Trophoblast cell (in vitro differentiated cells and primary cell): ENCODE data around the gene ZNF217.
A peak's percentile ranks its signal among the peaks of the same experiment; 100 is the strongest.
"Not testable (repeated sequence)": the region's sequence is repeated elsewhere in the genome, so short reads cannot be mapped to it uniquely, and the experiment has no call there.

ENCODE experiments used
- DNase-seq, 2 donors: peaks; one replicate each; pipeline ENCODE4 v3.0.0-alpha.2; 2016
- H2AFZ ChIP-seq: 2 replicates; pipeline ENCODE4 v1.6.1; 2013; ENCODE audit warnings: low read length, moderate library complexity, mild to moderate bottlenecking; ENCODE audit not compliant: insufficient read depth, poor library complexity
- H2AK5ac ChIP-seq: 2 replicates; pipeline ENCODE4 v1.6.1; 2013; ENCODE audit warnings: mild to moderate bottlenecking, low read length
- H2BK120ac ChIP-seq: 2 replicates; pipeline ENCODE4 v1.6.1; 2013; ENCODE audit warnings: low read length, mild to moderate bottlenecking, moderate library complexity; ENCODE audit not compliant: insufficient read depth, poor library complexity
- H2BK12ac ChIP-seq: 2 replicates; pipeline ENCODE4 v1.6.1; 2013; ENCODE audit warnings: mild to moderate bottlenecking, low read length, moderate library complexity
- H2BK5ac ChIP-seq: 2 replicates; pipeline ENCODE4 v1.6.1; 2013; ENCODE audit warnings: low read length, low read depth, moderate library complexity, mild to moderate bottlenecking; ENCODE audit not compliant: poor library complexity
- H3K14ac ChIP-seq: 2 replicates; pipeline ENCODE4 v1.6.1; 2013; ENCODE audit warnings: mild to moderate bottlenecking, low read length
- H3K18ac ChIP-seq: 2 replicates; pipeline ENCODE4 v1.6.1; 2013; ENCODE audit warnings: mild to moderate bottlenecking, low read length
- H3K23ac ChIP-seq: 2 replicates; pipeline ENCODE4 v1.6.1; 2013; ENCODE audit warnings: low read length
- H3K27ac ChIP-seq: 2 replicates; pipeline ENCODE4 v1.5.1; 2013; ENCODE audit warnings: low read depth, mild to moderate bottlenecking, inconsistent platforms, low read length, moderate library complexity
- H3K27me3 ChIP-seq: 2 replicates; pipeline ENCODE4 v1.6.1; 2013; ENCODE audit warnings: inconsistent platforms, mild to moderate bottlenecking, low read length, moderate library complexity; ENCODE audit not compliant: insufficient read depth
- H3K36me3 ChIP-seq, 2 experiments: 1 replicate in 1 of 2; 2 replicates in 1 of 2; pipeline ENCODE4 v1.6.1; 2013; ENCODE audit warnings: low read length in 2 of 2, mild to moderate bottlenecking in 2 of 2, moderate library complexity in 1 of 2; ENCODE audit not compliant: insufficient read depth in 2 of 2, control insufficient read depth in 1 of 2
- H3K4ac ChIP-seq: 2 replicates; pipeline ENCODE4 v1.6.1; 2013; ENCODE audit warnings: low read depth, mild to moderate bottlenecking, low read length, moderate library complexity
- H3K4me1 ChIP-seq, 2 experiments: 1 replicate in 1 of 2; 2 replicates in 1 of 2; pipeline ENCODE4 v1.6.1; 2013; ENCODE audit warnings: low read length in 2 of 2, mild to moderate bottlenecking in 2 of 2, moderate library complexity in 1 of 2; ENCODE audit not compliant: insufficient read depth in 2 of 2, control insufficient read depth in 1 of 2
- H3K4me2 ChIP-seq: 2 replicates; pipeline ENCODE4 v1.6.1; 2013; ENCODE audit warnings: inconsistent platforms, mild to moderate bottlenecking, low read length, moderate library complexity
- H3K4me3 ChIP-seq: 2 replicates; pipeline ENCODE4 v1.5.1; 2013; ENCODE audit warnings: mild to moderate bottlenecking, low read depth, low read length, inconsistent platforms
- H3K79me1 ChIP-seq: one replicate; pipeline ENCODE4 v1.6.1; 2013; ENCODE audit warnings: low read length
- H3K79me2 ChIP-seq: 2 replicates; pipeline ENCODE4 v1.6.1; 2013; ENCODE audit warnings: low read length, mild to moderate bottlenecking; ENCODE audit not compliant: control insufficient read depth, insufficient read depth, poor library complexity
- H3K9ac ChIP-seq: 2 replicates; pipeline ENCODE4 v1.6.1; 2013; ENCODE audit warnings: mild to moderate bottlenecking, low read length
- H3K9me3 ChIP-seq: 2 replicates; pipeline ENCODE4 v1.6.1; 2013; ENCODE audit warnings: low read depth, mild to moderate bottlenecking, control low read depth, inconsistent platforms, low read length; ENCODE audit not compliant: insufficient read depth
- H4K12ac ChIP-seq: 2 replicates; pipeline ENCODE4 v1.6.1; 2013; ENCODE audit warnings: low read depth, mild to moderate bottlenecking, low read length, moderate library complexity
- H4K8ac ChIP-seq: 2 replicates; pipeline ENCODE4 v1.6.1; 2013; ENCODE audit warnings: low read depth, mild to moderate bottlenecking, low read length, moderate library complexity
- H4K91ac ChIP-seq: one replicate; pipeline ENCODE4 v1.6.1; 2013; ENCODE audit warnings: low read depth, mild to moderate bottlenecking, low read length, moderate library complexity
- WGBS: extraction: QIAGEN DNeasy Blood & Tissue Kit; methylation state at CpG from one replicate; pipeline ENCODE4 v1.1.7; 2013; ENCODE audit warnings: missing lambda C conversion rate; ENCODE audit not compliant: insufficient read length, insufficient coverage; ENCODE audit errors: extremely low coverage; 5-methylcytosine and 5-hydroxymethylcytosine counted together

ZNF217 gene

GRCh38 chr20:53536382-53536781 lies 57.3 kb downstream of the ZNF217 start:
- not testable (repeated sequence) for H3K18ac ChIP-seq, H3K4ac ChIP-seq, H3K27ac ChIP-seq, H4K12ac ChIP-seq, H3K14ac ChIP-seq, H3K36me3 ChIP-seq, H3K27me3 ChIP-seq, H4K91ac ChIP-seq, H3K4me3 ChIP-seq, H3K9me3 ChIP-seq, H2BK12ac ChIP-seq, H3K4me2 ChIP-seq, H3K9ac ChIP-seq, H2BK120ac ChIP-seq, H2BK5ac ChIP-seq, H3K4me1 ChIP-seq, H3K79me1 ChIP-seq, H2AK5ac ChIP-seq, H2AFZ ChIP-seq, H4K8ac ChIP-seq, H3K23ac ChIP-seq, H3K79me2 ChIP-seq
- peak in 1 of 2 donors; percentile 60 for DNase-seq
- no CpG with 5 or more reads among the region's 3 CpGs for WGBS

DNA sequence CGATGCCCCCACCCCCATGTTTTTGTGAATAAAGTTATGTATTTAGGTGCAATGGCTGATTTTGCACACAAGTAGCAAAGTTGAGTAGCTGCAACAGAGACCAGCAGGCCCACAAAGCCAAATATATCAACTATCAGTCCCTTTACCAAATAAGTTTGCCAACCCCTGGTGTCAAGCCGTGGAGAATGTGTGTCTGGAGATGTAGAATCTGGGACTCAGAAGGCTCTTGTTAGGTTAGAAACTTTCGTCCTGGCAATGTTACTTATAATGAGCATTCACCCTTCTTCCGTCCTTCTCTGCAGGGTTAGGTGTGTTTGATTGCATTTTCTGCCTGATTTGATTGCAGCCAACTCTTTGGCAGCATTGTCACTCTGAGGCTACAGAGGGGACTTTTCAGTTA lies 57.8 kb downstream of the ZNF217 start:
- Histone ChIP-seq H3K79me1 (no peaks in the 10 kb centered on the region), H3K9me3 (no peaks in the 10 kb centered on the region), H3K79me2 (no peaks in the 10 kb centered on the region)

DNA sequence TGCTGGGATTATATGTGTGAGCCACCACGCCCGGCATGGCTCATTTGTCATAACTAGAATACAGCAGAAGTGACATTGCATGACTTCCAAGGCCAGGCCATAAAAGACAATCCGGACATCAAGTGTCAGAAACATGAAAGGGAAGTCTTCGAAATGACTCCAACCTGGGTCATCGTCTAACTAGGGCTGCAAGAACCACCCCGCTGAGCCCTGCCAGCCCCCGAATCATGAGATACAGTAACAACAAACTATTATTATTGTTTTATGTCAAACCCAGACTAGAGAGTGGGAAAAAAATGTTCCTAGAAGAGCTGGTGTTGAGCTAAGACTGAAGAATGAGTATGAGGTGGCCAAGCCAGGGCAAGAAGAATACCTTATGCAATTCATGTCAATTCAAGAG lies 59.6 kb downstream of the ZNF217 start:
- H3K4me3 ChIP-seq = no peak overlapping the region
- no peak overlapping the region for H2BK120ac ChIP-seq
- no peak overlapping the region for H3K4ac ChIP-seq
- no peaks in the 10 kb centered on the region for H3K36me3 ChIP-seq
- no CpG with 5 or more reads among the region's 7 CpGs for WGBS
- H2AK5ac ChIP-seq = no peak overlapping the region
- H3K14ac ChIP-seq = no peak overlapping the region
- no peaks in the 10 kb centered on the region for H3K27me3 ChIP-seq
- H2BK5ac ChIP-seq = no peak overlapping the region
- H4K8ac ChIP-seq = no peak overlapping the region
- H2BK12ac ChIP-seq = no peak overlapping the region
- no peak overlapping the region for H4K91ac ChIP-seq
- H4K12ac ChIP-seq = no peak overlapping the region
- H3K79me1 ChIP-seq = no peaks in the 10 kb centered on the region
- H3K4me2 ChIP-seq = no peak overlapping the region
- H3K23ac ChIP-seq = no peak overlapping the region
- H3K9me3 ChIP-seq = no peaks in the 10 kb centered on the region
- no peak for DNase-seq
- H3K79me2 ChIP-seq = no peaks in the 10 kb centered on the region
- H3K4me1 ChIP-seq = no peaks in the 10 kb centered on the region
- no peak overlapping the region for H3K9ac ChIP-seq
- H3K27ac ChIP-seq = no peak overlapping the region
- no peak overlapping the region for H3K18ac ChIP-seq
- no peak overlapping the region for H2AFZ ChIP-seq

More for the DNA sequence above, 57.8 kb downstream of the ZNF217 start:
- no peak overlapping the region for H2AK5ac ChIP-seq
- H3K14ac ChIP-seq = no peak overlapping the region
- H3K9ac ChIP-seq = no peak overlapping the region
- no peak overlapping the region for H2BK12ac ChIP-seq
- H2AFZ ChIP-seq = no peak overlapping the region
- no peak overlapping the region for H3K23ac ChIP-seq
- H3K4me2 ChIP-seq = no peak overlapping the region
- DNase-seq = no peak
- no peak overlapping the region for H2BK5ac ChIP-seq
- H3K4me1 ChIP-seq = no peaks in the 10 kb centered on the region
- H2BK120ac ChIP-seq = no peak overlapping the region
- H4K12ac ChIP-seq = no peak overlapping the region
- H4K8ac ChIP-seq = no peak overlapping the region
- no CpG with 5 or more reads among the region's 4 CpGs for WGBS
- H3K18ac ChIP-seq = no peak overlapping the region
- H3K36me3 ChIP-seq = no peaks in the 10 kb centered on the region
- H4K91ac ChIP-seq = no peak overlapping the region
- H3K27ac ChIP-seq = no peak overlapping the region
- no peaks in the 10 kb centered on the region for H3K27me3 ChIP-seq
- H3K4me3 ChIP-seq = no peak overlapping the region
- H3K4ac ChIP-seq = no peak overlapping the region

GRCh38 chr20:53533500-53533899 lies 60.1 kb downstream of the ZNF217 start:
- no peak overlapping the region for H4K91ac ChIP-seq
- WGBS = no CpG with 5 or more reads among the region's 1 CpG
- H3K18ac ChIP-seq = no peak overlapping the region

More at GRCh38 chr20:53533500-53533899, 60.1 kb downstream of the ZNF217 start:
- Histone ChIP-seq H2BK5ac (no peak overlapping the region), H3K27me3 (no peaks in the 10 kb centered on the region), H3K9ac (no peak overlapping the region), H2AFZ (no peak overlapping the region), H3K79me2 (no peaks in the 10 kb centered on the region), H4K8ac (no peak overlapping the region), H3K4me2 (no peak overlapping the region), H3K27ac (no peak overlapping the region), H3K4me1 (no peaks in the 10 kb centered on the region), H3K4ac (no peak overlapping the region), H2BK12ac (no peak overlapping the region), H2AK5ac (no peak overlapping the region), H3K23ac (no peak overlapping the region), H3K4me3 (no peak overlapping the region), H3K79me1 (no peaks in the 10 kb centered on the region), H3K9me3 (no peaks in the 10 kb centered on the region), H3K14ac (no peak overlapping the region), H4K12ac (no peak overlapping the region), H3K36me3 (no peaks in the 10 kb centered on the region), H2BK120ac (no peak overlapping the region)
- DNase-seq = no peak
